H1 (cell line): ENCODE measurements around the gene CCL23. TPM values are rescaled to one million over a fixed set of nuclear protein-coding genes. Genes with fewer than 3 reads are reported as not detected.

Source experiments
- polyA plus RNA-seq, 7 experiments: library from polyadenylated mRNA; depleted of rRNA in 3 of 7; stranded (reverse) in 5 of 7; unstranded in 2 of 7; fragments of >200 nt in 5 of 7; fragments of 200-250 nt in 2 of 7; gene quantifications; 1 replicate in 5 of 7; 2 replicates in 1 of 7; 4 replicates in 1 of 7; pipeline versions ENCODE4 v1.2.1 to v1.2.3, GENCODE V29; 2011 to 2013; ENCODE audit warnings: missing spikeins in 2 of 7, mixed read lengths in 2 of 7
- total RNA-seq: library from RNA; stranded (reverse); fragmentation: NEBNext Ultra II Directional; extraction: Animal tissue kit (Norgen Biotek cat#: 25700); gene quantifications from 2 replicates; pipeline ENCODE4 v1.2.1, GENCODE V29; 2021

CCL23 gene
- total and polyA plus RNA-seq, 2 of the 8 experiments (the other 6 are each of a cell fraction or from before 2014, with no cell fraction given) = not detected

Other genes with a start within 250 kb of the CCL23 start
- not detected in 2 replicates for gene MMP28, start 222.3 kb downstream of the CCL23 start, total RNA-seq
- 0.06 TPM in 1 of 2 replicates, not detected in the other for gene MMP28, start 222.3 kb downstream of the CCL23 start, polyA plus RNA-seq (2011; rRNA removed)
- 323 and 338 TPM in 2 replicates for gene TAF15, start 208.5 kb downstream of the CCL23 start, total RNA-seq
- 62.8 and 80.1 TPM in 2 replicates for gene TAF15, start 208.5 kb downstream of the CCL23 start, polyA plus RNA-seq (2011; rRNA removed)
- gene HEATR9, start 149.1 kb downstream of the CCL23 start, total RNA-seq = not detected in 2 replicates
- gene HEATR9, start 149.1 kb downstream of the CCL23 start, polyA plus RNA-seq (2011; rRNA removed) = not detected in 2 replicates
- gene CCL5, start 137.6 kb downstream of the CCL23 start, total RNA-seq = not detected in 2 replicates
- not detected in 2 replicates for gene CCL5, start 137.6 kb downstream of the CCL23 start, polyA plus RNA-seq (2011; rRNA removed)
- gene RDM1, start 87.2 kb downstream of the CCL23 start, total RNA-seq = 4.8 and 7.3 TPM in 2 replicates
- 6.2 and 9.7 TPM in 2 replicates for gene RDM1, start 87.2 kb downstream of the CCL23 start, polyA plus RNA-seq (2011; rRNA removed)
- gene LYZL6, start 74.3 kb downstream of the CCL23 start, total RNA-seq = not detected in 2 replicates
- gene LYZL6, start 74.3 kb downstream of the CCL23 start, polyA plus RNA-seq (2011; rRNA removed) = not detected in 2 replicates
- gene CCL16, start 36.5 kb downstream of the CCL23 start, total RNA-seq = not detected in 2 replicates
- not detected in 2 replicates for gene CCL16, start 36.5 kb downstream of the CCL23 start, polyA plus RNA-seq (2011; rRNA removed)
- not detected in 2 replicates for gene CCL14, start 31.2 kb downstream of the CCL23 start, total RNA-seq
- not detected in 2 replicates for gene CCL14, start 31.2 kb downstream of the CCL23 start, polyA plus RNA-seq (2011; rRNA removed)
- gene CCL15, start 16.4 kb downstream of the CCL23 start, total RNA-seq = not detected in 2 replicates
- gene CCL15, start 16.4 kb downstream of the CCL23 start, polyA plus RNA-seq (2011; rRNA removed) = not detected in 2 replicates
- gene CCL18, start 46.3 kb upstream of the CCL23 start, total RNA-seq = not detected in 2 replicates
- gene CCL18, start 46.3 kb upstream of the CCL23 start, polyA plus RNA-seq (2011; rRNA removed) = not detected in 2 replicates
- gene CCL3, start 72.2 kb upstream of the CCL23 start, total RNA-seq = not detected in 2 replicates
- gene CCL3, start 72.2 kb upstream of the CCL23 start, polyA plus RNA-seq (2011; rRNA removed) = not detected in 2 replicates
- not detected in 2 replicates for gene CCL4, start 85.9 kb upstream of the CCL23 start, total RNA-seq
- gene CCL4, start 85.9 kb upstream of the CCL23 start, polyA plus RNA-seq (2011; rRNA removed) = not detected in 2 replicates
- gene TBC1D3B, start 158.7 kb upstream of the CCL23 start, total RNA-seq = 3.9 and 6.2 TPM in 2 replicates
- gene TBC1D3B, start 158.7 kb upstream of the CCL23 start, polyA plus RNA-seq (2011; rRNA removed) = 0.54 and 0.74 TPM in 2 replicates
- gene CCL3L1, start 178.8 kb upstream of the CCL23 start, total RNA-seq = not detected in 2 replicates
- gene CCL3L1, start 178.8 kb upstream of the CCL23 start, polyA plus RNA-seq (2011; rRNA removed) = 0.11 TPM in 1 of 2 replicates, not detected in the other
- not detected in 2 replicates for gene CCL4L2, start 193.1 kb upstream of the CCL23 start, total RNA-seq
- not detected in 2 replicates for gene CCL4L2, start 193.1 kb upstream of the CCL23 start, polyA plus RNA-seq (2011; rRNA removed)
- 0.46 TPM in 1 of 2 replicates, not detected in the other for gene TBC1D3I, start 246.6 kb upstream of the CCL23 start, total RNA-seq
- 2.3 and 2.9 TPM in 2 replicates for gene TBC1D3I, start 246.6 kb upstream of the CCL23 start, polyA plus RNA-seq (2011; rRNA removed)